Astrocyte of the spinal cord (primary cell): Measurements from ENCODE around the gene RASA2.

Source experiments
- DNase-seq: peaks from one replicate; pipeline ENCODE4 v3.0.0; 2011; ENCODE audit warnings: low read depth, low spot score
- H3K4me3 ChIP-seq: 2 replicates; pipeline ENCODE4 v1.5.1; 2011; ENCODE audit warnings: low read depth, mild to moderate bottlenecking, low read length, moderate library complexity
- CTCF ChIP-seq: IDR thresholded peaks from 2 replicates; pipeline ENCODE4 v1.5.1; 2012; ENCODE audit warnings: low read depth, mild to moderate bottlenecking, low read length, inconsistent platforms
- in situ Hi-C: cut with HindIII; loops from 2 replicates; pipeline ENCODE4 v1.10.0; 2017; ENCODE audit warnings: low sequenced_read_pairs

Gene RASA2

GRCh38 chr3:141500397-141500796 lies 13.6 kb downstream of the RASA2 start:
- no peak overlapping the region for H3K4me3 ChIP-seq
- in situ Hi-C loops = no loop called here
- TF ChIP-seq CTCF = no peak
- no peak for DNase-seq

GRCh38 chr3:141505166-141505565 lies 18.3 kb downstream of the RASA2 start:
- DNase-seq = no peak
- in situ Hi-C loops = no loop called here
- no peak overlapping the region for H3K4me3 ChIP-seq
- TF ChIP-seq CTCF = no peak

- H3K4me3 ChIP-seq = no peak overlapping the region
- no peak for TF ChIP-seq CTCF
- DNase-seq = no peak
- in situ Hi-C loops = no loop called here
Measured at GRCh38 chr3:141506071-141506470, 19.2 kb downstream of the RASA2 start.

- TF ChIP-seq CTCF = no peak
- in situ Hi-C loops = no loop called here
- DNase-seq = no peak
- no peak overlapping the region for H3K4me3 ChIP-seq
Measured at GRCh38 chr3:141507392-141508066, 20.7 kb downstream of the RASA2 start.

- in situ Hi-C loops = no loop called here
- no peak overlapping the region for H3K4me3 ChIP-seq
- TF ChIP-seq CTCF = no peak
- no peak for DNase-seq
Measured at GRCh38 chr3:141508067-141508436, 21.2 kb downstream of the RASA2 start.

- no peak for TF ChIP-seq CTCF
- no peak for DNase-seq
- H3K4me3 ChIP-seq = no peak overlapping the region
- in situ Hi-C loops = no loop called here
Measured at GRCh38 chr3:141511361-141511760, 24.5 kb downstream of the RASA2 start.
